Vagina (tissue), 2 donors: ENCODE data around the gene SYTL4.

Experiments used
- CTCF ChIP-seq, 3 experiments: fragments of 450-650 bp in 2 of 3; fragments of 200-600 bp in 1 of 3; sonication (generic) in 1 of 3; IDR thresholded peaks; one replicate each; pipeline ENCODE4 v1.5.1; 2017 to 2019; ENCODE audit warnings: antibody characterized with exemption in 3 of 3, mild to moderate bottlenecking in 2 of 3, moderate library complexity in 2 of 3
- POLR2A ChIP-seq, 2 donors: fragments of 450-650 bp; IDR thresholded peaks; one replicate each; pipeline ENCODE4 v1.6.1; 2017; ENCODE audit warnings: antibody characterized with exemption in 2 of 2, mild to moderate bottlenecking in 2 of 2, moderate library complexity in 2 of 2

GRCh38 chrX:100695991-100696390 lies 35.9 kb downstream of the SYTL4 start:
- TF ChIP-seq CTCF (IDR thresholded peaks at IDR 0.05) (no peak), POLR2A (IDR thresholded peaks at IDR 0.05) (no peak)
